Transverse colon (tissue), 4 donors: ENCODE results near the gene RNASE11. TPM values are rescaled to one million over a fixed set of nuclear protein-coding genes. Genes with fewer than 3 reads are reported as not detected.

Experiments used
- DNase-seq: peaks from one replicate; pipeline ENCODE4 v3.0.0-alpha.2; 2019
- H3K27ac ChIP-seq, 4 donors: fragments of 200-600 bp; sonication (generic); 2 replicates each; pipeline ENCODE4 v1.5.1; 2016 to 2018; ENCODE audit warnings: inconsistent platforms in 4 of 4
- H3K27me3 ChIP-seq: fragments of 200-600 bp; sonication (generic); 2 replicates; pipeline ENCODE4 v1.5.1; 2017; ENCODE audit warnings: inconsistent platforms
- H3K36me3 ChIP-seq, 4 donors: fragments of 200-600 bp; sonication (generic); 2 replicates each; pipeline ENCODE4 v1.5.1; 2017 to 2019; ENCODE audit warnings: inconsistent platforms in 4 of 4
- H3K4me1 ChIP-seq, 4 donors: fragments of 200-600 bp; sonication (generic); 2 replicates each; pipeline ENCODE4 v1.5.1; 2017 to 2020; ENCODE audit warnings: inconsistent platforms in 4 of 4
- H3K4me3 ChIP-seq, 4 donors: fragments of 200-600 bp; sonication (generic); 1 replicate in 1 of 4; 2 replicates in 3 of 4; pipeline versions ENCODE4 v1.5.1 to v1.6.1; 2017 to 2019; ENCODE audit warnings: inconsistent platforms in 4 of 4
- H3K9me3 ChIP-seq, 2 donors: fragments of 200-600 bp; sonication (generic); 2 replicates each; pipeline ENCODE4 v1.5.1; 2017 to 2019; ENCODE audit warnings: inconsistent platforms in 2 of 2
- EP300 ChIP-seq: sonication (generic); formaldehyde crosslinking; IDR thresholded peaks from one replicate; pipeline ENCODE4 v1.6.1; 2017; ENCODE audit warnings: antibody characterized with exemption, low read depth
- POLR2A ChIP-seq: fragments of 450-650 bp; IDR thresholded peaks from one replicate; pipeline ENCODE4 v1.6.1; 2016; ENCODE audit warnings: antibody characterized with exemption, mild to moderate bottlenecking, moderate library complexity
- POLR2AphosphoS5 ChIP-seq, 3 donors: sonication (generic); formaldehyde crosslinking; IDR thresholded peaks; one replicate each; pipeline ENCODE4 v1.6.1; 2016; ENCODE audit warnings: antibody characterized with exemption in 3 of 3
- WGBS, 2 donors: methylation state at CpG; one replicate each; pipeline ENCODE4 v1.1.5; 2018; ENCODE audit warnings: low coverage in 1 of 2; 5-methylcytosine and 5-hydroxymethylcytosine counted together
- in situ Hi-C, 4 donors: fragments of 200-750 bp; cut with MboI; loops; one replicate each; pipeline versions ENCODE4 v1.15.0 to v1.15.1; 2017; ENCODE audit warnings: low sequenced_read_pairs in 3 of 4, low pct_ligation_motif_present in 1 of 4, low pct_unique_long_range_greater_than_20kb in 1 of 4
- intact Hi-C: fragments of 100-400 bp; cut with DNase I; formaldehyde crosslinking; loops from one replicate; pipeline ENCODE4 v1.15.1; 2023; ENCODE audit warnings: low total_unique reads
- total RNA-seq, 4 donors: library from RNA; depleted of rRNA; stranded (reverse); fragments of >200 nt; gene quantifications; one replicate each; pipeline ENCODE4 v1.1.0, GENCODE V29; 2016
- TF ChIP-seq, protein P1 (sequence below), 5 experiments: fragments of 200-600 bp in 3 of 5; fragments of 450-650 bp in 2 of 5; sonication (generic) in 3 of 5; IDR thresholded peaks; 1 replicate in 2 of 5; 2 replicates in 3 of 5; pipeline ENCODE4 v1.5.1; 2016 to 2017; ENCODE audit warnings: antibody characterized with exemption in 5 of 5, inconsistent platforms in 3 of 5, mild to moderate bottlenecking in 2 of 5, moderate library complexity in 1 of 5

RNASE11 gene
- total RNA-seq, 4 donors from 2014 or later = not detected

DNA sequence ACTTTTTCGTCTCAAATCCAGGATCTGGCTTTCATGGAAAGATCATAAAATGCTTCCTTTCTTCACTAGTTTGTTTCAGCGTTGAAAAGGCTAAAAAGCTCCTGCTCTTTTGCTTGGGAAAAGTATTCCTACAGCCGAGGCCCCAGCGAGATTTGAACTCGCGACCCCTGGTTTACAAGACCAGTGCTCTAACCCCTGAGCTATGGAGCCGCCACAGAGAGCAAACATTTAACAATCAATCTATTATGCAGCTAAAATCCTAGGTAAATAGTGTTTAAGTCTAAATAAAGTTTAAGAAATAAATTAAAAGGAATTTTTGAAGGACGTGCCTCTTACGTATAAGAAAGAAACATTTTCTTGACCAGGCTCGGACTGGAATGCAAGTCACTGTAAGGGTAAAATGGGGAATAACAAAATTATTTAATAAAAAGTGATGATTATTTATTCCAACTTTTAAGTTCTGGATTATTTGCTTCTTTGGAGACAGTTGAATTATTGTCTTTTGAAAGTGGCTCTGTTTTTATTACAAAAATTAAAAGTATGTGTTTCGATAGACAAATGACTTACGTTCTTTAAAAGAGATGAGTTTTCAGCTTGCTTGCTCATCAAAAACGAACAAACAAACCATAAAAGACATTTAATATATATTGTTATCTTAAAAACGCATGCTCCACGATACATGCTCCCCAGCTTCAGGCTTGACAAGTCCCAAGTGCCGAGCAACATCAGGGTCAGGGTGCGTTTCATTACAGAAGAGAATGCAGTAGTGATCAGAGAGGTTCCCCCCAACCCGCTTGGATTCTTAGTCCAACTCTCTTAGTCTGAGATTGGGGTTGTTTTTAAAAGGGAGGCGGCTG lies 43.5 kb upstream of the RNASE11 start:
- peak overlapping the region in 3 of 4 donors; percentile 5 to 47 (median 29) for H3K4me3 ChIP-seq
- H3K27ac ChIP-seq = peak overlapping the region in 2 of 4 donors; percentile 16 to 28
- WGBS, 2 donors = 2% methylated on average over 13 to 19 of the region's 19 CpGs
- peaks cover 3 to 32% (median 26%) of the 10 kb centered on the region in 4 donors for H3K4me1 ChIP-seq
- intact Hi-C loops = no loop called here
- DNase-seq = peak; percentile 37
- no peaks in the 10 kb centered on the region for H3K36me3 ChIP-seq
- H3K27me3 ChIP-seq = peaks cover 44% of the 10 kb centered on the region
- H3K9me3 ChIP-seq = no peaks in the 10 kb centered on the region
- TF ChIP-seq, protein P1, sequence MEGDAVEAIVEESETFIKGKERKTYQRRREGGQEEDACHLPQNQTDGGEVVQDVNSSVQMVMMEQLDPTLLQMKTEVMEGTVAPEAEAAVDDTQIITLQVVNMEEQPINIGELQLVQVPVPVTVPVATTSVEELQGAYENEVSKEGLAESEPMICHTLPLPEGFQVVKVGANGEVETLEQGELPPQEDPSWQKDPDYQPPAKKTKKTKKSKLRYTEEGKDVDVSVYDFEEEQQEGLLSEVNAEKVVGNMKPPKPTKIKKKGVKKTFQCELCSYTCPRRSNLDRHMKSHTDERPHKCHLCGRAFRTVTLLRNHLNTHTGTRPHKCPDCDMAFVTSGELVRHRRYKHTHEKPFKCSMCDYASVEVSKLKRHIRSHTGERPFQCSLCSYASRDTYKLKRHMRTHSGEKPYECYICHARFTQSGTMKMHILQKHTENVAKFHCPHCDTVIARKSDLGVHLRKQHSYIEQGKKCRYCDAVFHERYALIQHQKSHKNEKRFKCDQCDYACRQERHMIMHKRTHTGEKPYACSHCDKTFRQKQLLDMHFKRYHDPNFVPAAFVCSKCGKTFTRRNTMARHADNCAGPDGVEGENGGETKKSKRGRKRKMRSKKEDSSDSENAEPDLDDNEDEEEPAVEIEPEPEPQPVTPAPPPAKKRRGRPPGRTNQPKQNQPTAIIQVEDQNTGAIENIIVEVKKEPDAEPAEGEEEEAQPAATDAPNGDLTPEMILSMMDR (IDR thresholded peaks at IDR 0.05) = no peak
- TF ChIP-seq EP300 (no peak), POLR2AphosphoS5 (IDR thresholded peaks at IDR 0.05) (no peak), POLR2A (no peak)
- in situ Hi-C loops = no loop called here

DNA sequence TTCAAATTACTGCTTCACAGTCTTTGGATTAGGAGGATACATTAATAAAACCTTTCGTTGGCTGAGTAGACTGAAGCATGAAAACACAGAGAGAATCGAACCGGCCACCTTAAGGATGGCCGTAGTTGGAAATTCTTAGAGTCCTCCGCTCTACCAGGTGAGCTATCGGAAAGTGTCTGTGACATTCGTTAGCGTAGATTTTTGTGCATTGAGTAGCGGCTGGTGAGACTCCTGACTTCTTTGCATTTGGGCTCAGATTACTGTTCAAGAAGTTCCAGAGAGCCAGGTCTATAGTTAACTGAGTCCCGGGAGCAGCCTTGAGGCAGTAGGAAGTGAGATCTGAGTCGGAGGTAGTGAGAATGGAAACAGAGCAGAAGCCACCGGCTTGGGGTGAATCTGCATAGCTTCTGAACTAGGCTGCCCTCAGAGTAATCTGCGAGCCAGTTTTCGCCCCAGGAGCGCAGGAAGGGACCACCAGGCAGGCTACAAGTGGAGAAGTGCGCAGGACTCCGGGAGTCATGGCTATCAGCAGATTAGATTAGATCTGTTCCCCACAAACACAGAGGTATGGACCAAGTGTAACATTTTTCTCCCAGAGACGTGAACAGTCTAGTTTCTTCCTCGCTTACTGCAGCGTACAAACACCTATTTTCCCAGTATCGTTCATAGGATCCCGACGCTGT lies 42.7 kb upstream of the RNASE11 start:
- Histone ChIP-seq H3K4me3 (peak overlapping the region in 3 of 4 donors; percentile 5 to 47 (median 29)), H3K9me3 (no peaks in the 10 kb centered on the region), H3K27me3 (peaks cover 36% of the 10 kb centered on the region), H3K4me1 (peaks cover 3 to 40% (median 29%) of the 10 kb centered on the region in 4 donors), H3K36me3 (no peaks in the 10 kb centered on the region), H3K27ac (peak overlapping the region in 2 of 4 donors; percentile 16 to 28)
- in situ Hi-C loops = no loop called here
- TF ChIP-seq EP300 (no peak), POLR2AphosphoS5 (IDR thresholded peaks at IDR 0.05) (no peak), POLR2A (no peak)
- TF ChIP-seq, protein P1 (IDR thresholded peaks at IDR 0.05) = no peak
- intact Hi-C loops = no loop called here
- DNase-seq = peak; percentile 45
- 3% methylated on average over 23 of the region's 23 CpGs; no CpG with 5 or more reads in 1 of the 2 donors for WGBS, 2 donors

DNA sequence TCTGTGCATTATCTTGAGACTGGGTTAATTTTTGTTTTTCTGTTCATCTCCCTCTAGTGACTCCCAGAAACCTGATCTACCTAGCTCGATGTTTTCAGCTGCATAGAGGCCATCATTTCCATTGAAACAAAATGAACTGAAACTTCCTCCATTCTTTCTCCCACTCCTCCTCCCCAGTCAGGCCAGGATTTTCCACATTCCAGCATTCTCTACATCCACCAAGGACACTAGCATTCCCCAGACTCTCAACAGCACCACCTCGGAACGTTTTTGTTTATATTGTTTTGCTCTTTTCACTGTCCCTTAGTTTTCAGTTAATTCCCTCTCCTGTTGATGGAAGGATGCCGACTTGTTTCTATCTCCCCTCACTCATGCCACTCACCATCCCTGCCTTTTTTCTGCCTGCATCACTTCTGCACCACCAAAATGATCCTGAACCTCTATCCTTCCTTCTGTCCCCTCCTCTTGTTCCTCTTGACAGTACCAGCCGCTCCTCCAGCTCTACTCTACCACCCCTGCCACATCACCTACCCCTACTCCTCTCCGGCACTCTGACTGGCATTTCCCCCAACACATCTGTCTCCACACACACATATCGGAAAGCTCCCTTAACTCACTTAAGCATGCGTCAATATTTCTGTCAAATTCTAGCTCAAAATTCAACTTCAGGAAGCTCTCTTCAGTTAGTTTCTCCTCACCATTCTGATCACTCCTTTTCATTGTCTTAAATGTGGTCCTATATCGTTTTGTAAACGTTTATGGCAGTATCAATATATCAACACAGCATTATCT lies 40.5 kb upstream of the RNASE11 start:
- in situ Hi-C loops = loop anchor here in 1 of 4 donors (10.0 kb wide), 1 partner anchor 163 kb away; the partner anchor contains the start of genes PIP4P1 and PNP
- TF ChIP-seq, protein P1 (IDR thresholded peaks at IDR 0.05) = no peak
- no peak for TF ChIP-seq EP300
- no peak for TF ChIP-seq POLR2A
- TF ChIP-seq POLR2AphosphoS5 (IDR thresholded peaks at IDR 0.05) = no peak
- 38 to 52% methylated on average over 9 to 10 of the region's 10 CpGs for WGBS, 2 donors

More for the DNA sequence above, 40.5 kb upstream of the RNASE11 start:
- intact Hi-C loops = no loop called here
- H3K27ac ChIP-seq = no peak overlapping the region
- H3K4me1 ChIP-seq = peaks cover 3 to 48% (median 41%) of the 10 kb centered on the region in 4 donors
- H3K27me3 ChIP-seq = peaks cover 30% of the 10 kb centered on the region
- DNase-seq = no peak
- no peaks in the 10 kb centered on the region for H3K36me3 ChIP-seq
- no peak overlapping the region for H3K4me3 ChIP-seq
- H3K9me3 ChIP-seq = no peaks in the 10 kb centered on the region
